Activated CD4-positive, alpha-beta T cell treated with anti-CD3 and anti-CD28 coated beads for 48 hours (primary cell): ENCODE data around the gene RAPGEF4.

Experiments
- DNase-seq: peaks from one replicate; pipeline ENCODE4 v3.0.0-alpha.2; 2020

RAPGEF4 gene

DNA sequence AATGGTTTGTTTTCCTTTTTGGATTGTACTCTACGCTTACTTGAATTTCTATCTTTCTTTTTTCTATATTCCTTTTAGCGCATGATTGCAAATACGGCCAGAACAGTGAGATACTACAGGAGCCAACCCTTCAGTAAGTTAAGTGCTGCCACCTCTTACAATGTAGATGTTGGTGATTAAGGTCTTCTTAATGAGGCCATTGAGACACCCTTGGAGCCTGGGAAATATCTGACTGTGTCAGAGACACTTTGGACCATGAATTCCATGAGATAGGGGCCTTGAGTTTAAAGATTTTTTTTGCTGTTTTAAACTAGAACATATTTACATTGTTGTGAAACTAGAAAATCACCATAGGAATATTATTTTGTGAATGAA is 312.9 kb downstream of the RAPGEF4 start:
- no peak for DNase-seq

DNA sequence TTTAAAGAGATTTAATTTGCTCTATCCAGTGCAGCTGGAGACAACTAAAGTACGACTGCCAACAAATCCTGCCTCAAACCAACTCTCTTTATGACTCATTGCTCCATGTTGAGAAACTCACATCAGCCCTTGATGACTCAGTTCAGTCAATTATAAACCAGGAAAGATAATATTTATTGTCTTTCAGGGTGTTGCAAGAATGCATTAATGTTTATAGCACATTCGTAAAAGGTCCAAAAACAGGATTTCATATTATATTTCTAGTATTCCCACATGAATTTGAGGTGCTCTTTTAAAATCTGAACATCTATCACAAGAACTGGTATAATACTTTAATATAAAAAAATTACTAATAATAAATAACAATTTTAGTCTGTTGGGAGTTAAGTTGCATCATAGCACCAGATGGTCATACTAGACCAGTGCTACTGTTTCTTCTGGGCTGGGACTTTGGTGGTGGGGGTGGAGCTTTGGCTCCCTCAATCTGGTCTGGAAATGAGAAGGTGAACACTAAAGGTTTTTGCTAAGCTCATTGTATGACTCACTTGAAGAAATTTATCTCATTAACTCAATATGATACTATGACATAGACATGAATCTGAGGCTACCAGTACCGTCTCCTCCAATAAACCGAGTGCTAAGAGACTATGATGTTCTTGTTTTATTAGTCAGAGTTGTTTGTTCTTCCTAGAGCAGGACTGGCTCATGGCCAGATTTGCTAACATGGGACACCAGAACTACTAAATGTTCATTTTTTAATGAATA is 313.4 kb downstream of the RAPGEF4 start:
- DNase-seq = peak; percentile 58

DNA sequence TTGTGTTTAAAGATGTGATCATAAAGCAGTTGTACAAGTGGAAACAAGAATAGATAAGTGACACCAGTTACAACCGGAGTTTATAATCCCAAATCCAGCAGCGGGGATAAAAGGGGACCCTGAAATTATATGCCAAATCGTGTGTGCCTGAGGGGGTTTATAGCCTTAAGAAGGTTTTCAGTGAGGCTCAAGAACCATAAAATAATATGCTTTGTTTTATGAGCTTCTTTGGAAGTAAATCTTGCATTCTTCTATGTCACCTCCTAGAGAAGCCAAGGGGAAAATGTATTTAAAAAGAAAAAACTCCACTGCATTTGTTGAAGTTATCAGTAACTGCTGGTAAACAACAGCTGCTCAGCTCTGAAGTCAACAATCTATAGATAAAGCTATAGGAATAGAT is 314.2 kb downstream of the RAPGEF4 start:
- DNase-seq = no peak

DNA sequence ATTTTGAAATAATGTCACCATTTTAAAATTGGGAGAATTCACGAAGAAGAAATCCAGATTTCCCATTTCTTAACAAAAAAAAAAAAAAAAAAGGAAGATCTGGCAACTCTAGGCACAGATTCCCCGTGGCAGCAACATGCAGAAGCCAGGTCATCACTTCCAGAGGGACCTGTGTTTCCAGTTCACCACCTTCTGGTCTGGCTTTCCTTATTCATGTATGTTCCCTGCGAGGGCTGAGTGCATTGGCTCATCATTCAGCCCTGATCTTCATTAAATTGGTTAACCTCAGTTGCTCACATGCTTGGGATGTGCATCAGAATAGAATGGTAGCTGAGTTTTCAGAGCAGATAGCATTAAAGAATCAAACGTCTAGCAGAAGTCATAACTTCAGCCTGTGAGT is 315.0 kb downstream of the RAPGEF4 start:
- no peak for DNase-seq

DNA sequence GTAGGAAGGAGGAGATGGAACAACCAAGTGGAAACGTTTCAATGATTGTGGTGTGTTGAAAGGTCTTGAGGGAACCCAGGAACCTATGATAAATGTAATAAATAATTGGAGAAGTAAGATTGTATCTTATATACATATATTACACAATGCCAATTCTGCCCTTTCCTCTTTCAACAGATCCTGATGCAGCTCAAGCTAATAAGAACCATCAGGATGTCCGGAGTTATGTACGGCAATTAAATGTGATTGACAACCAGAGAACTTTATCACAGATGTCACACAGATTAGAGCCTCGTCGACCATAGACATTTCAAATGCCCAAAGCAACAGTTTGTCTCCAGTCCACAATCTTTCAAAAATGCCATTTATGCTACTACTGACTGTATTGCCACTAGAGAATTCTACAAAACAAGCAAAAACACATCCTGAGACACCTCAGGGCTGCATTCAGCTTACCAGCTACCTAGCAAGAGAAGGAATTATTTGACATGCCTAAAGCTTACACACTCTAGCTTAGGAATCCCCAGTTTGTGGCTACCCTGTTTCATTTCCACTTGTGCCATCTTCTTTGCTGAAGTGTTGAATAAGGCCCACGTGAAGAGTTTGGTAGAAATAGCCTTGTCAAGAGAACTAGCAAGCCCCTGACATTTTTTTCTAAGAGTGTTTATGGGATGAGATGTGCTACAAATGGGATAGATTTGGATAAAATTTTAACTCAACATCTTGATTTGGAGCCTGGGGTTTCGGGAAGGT is 316.0 kb downstream of the RAPGEF4 start:
- no peak for DNase-seq

DNA sequence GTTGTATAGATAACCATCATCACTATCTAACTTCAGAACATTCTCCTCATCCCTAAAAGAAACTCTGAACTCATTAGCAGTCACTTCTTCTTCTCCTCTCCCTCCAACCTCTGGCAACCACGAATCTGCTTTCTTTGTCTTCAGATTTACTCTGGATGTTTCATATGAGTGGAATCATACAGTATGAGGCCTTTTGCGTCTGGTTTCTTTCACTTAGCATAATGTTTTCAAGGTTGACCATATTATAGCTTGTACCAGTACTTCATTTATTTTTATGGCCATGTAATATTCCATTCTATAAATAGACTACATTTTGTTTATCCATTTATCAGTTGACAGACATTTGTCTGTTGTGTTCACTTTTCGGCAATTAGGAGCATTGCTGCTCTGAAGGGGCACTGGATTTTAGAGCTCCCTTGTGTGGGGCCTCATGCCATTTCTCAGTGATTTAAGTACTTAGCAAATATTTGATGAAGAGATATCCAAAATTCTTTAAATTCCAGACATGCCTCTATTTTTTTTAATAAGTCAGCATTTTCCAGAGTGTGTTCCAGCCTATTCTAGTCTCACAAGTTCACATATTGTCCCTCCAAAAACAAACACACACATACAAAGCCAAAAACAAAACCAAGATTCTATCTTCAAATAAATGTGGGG is 317.5 kb downstream of the RAPGEF4 start:
- no peak for DNase-seq

DNA sequence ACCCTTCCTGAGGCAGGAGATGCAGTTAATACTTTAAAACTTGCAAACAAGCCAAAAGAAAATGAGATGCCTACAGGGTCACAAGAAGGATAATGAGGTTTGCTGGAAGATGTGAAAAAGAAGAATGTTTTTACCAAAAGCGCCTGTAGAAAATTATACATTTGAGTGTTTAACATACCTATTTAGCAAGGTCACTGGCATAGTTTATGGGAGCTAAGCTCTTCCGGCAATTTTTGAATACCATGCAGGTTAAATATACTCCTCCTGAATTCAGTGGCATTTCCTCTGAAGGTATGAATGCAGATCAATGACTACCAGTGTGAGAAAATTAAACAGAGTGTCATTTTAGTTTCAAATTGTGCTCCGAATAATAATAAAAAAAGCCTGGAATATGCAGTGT is 318.8 kb downstream of the RAPGEF4 start:
- no peak for DNase-seq

DNA sequence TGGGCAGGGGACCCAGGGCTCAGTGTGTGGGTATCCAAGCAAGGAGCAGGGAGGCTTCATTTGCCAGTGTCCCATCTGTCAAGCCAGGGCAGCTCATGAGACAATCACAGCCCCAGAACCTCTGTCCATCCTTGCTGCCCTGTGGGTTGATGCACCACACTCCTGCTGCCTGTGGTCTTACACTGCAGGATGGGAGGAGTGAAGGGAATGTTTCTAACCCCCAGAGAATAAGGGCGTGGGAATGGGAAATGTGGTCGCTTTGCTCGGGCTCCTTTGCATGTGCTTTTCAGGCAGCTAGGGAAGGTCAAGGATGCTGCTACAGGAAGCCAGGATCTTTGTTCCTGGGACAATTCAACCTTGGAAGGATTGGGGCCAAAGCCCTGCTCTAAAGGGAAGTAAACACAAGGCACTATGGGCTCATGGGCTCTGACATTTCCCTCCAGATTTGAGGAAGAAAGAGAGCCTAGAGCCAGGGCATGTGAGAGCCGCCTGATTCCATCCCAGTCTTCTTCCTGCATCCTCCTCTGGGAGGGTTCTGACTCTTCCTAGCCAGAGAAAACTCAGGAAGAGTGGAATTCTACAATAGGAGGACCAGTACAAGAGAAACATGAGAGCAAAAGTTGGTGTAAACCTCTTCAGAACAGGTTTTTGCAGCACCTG is 321.2 kb downstream of the RAPGEF4 start:
- no peak for DNase-seq

DNA sequence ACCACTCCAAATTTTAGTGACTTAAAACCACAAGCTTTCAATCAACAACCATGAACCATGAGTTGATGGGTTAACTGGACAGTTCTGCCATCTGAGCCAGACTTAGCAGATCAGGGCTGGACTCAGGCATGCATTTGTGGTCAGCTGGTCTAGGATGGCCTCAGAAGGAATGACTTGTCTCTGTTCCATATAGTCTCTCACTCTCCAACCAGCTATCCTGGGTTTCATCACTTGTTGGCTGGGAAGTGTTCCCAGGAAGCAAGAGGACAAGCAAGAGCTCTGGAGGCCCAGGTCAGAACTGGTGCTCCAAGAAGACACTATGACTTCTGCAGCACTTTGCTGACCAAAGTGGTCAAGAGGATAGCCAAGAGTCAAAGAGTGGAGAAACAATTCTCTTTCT is 322.5 kb downstream of the RAPGEF4 start:
- no peak for DNase-seq

DNA sequence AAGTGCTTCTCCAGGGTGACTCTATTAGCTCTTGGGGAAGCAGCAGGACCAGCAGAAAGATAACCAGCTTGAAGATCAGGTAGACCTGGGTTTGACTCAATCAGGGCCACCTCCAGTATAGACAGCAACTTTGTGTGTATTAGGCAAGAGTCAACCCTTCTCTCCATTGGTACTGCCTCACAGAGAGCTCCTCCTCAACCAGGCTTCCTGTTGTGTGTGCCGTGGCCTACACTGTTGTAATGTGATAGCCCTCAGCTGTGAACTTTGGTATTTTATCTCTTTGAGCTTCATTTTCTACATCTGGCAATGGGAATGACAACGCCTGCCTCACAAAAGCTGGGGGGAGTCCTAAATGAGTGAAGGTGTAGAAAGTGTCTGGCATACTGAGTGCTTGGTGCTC is 323.0 kb downstream of the RAPGEF4 start:
- no peak for DNase-seq

DNA sequence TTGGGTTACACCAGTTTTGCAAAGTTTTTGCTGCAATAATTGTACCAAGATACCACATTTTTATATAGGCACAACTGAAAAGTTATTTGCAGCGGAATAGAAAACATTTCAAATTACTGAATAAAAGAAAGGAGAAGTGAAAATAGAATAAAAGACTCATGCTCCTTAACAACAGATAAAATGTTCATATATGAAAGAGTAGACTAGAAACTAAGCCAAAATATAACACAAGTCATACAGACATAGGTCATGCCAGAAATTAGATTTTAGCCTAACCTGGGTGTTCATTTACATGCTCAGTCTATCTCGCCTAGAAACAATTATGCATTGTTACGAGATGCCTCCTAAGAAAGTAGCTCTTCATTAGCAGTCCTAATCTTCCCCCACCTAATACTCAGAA is 323.6 kb downstream of the RAPGEF4 start:
- DNase-seq = no peak

DNA sequence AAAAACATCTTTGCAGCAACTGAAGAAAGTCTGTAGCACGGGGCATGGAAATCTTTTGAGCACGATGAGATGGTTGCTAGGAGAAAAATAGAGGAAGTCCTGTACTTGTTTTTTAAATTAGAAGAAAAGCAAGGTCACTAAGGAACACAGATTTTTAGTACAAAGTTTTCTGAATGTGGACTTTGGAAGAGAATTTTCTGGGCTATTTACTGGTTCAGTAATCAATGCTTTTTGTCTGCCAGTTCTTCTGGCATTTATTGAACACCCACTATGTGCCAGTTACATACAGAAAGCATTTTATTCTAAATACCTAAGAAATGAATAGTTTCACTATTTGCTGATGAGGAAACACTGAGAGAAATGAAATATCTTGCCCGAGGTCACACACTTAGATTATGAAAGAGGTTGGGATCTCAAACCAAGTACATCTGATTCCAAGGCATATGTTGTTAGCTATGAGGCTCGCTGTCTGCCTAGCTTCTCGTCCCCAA is 324.4 kb downstream of the RAPGEF4 start:
- no peak for DNase-seq

DNA sequence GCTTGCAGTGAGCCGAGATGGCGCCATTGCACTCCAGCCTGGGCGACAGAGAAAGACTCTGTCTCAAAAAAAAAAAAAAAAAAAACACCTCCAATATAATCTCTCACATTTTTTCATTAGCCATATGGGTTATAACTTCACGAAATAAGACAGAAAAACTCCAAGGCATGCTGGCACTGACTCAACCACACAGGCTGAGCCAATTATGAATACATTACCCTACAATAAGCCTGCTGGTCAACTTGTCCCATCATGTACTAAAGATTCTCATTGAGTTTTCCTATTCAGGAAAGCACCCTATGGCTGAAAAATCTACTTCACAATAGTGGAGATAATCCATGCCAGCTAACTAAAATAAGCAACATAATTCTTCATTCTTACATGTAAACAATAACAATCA is 327.2 kb downstream of the RAPGEF4 start:
- no peak for DNase-seq

DNA sequence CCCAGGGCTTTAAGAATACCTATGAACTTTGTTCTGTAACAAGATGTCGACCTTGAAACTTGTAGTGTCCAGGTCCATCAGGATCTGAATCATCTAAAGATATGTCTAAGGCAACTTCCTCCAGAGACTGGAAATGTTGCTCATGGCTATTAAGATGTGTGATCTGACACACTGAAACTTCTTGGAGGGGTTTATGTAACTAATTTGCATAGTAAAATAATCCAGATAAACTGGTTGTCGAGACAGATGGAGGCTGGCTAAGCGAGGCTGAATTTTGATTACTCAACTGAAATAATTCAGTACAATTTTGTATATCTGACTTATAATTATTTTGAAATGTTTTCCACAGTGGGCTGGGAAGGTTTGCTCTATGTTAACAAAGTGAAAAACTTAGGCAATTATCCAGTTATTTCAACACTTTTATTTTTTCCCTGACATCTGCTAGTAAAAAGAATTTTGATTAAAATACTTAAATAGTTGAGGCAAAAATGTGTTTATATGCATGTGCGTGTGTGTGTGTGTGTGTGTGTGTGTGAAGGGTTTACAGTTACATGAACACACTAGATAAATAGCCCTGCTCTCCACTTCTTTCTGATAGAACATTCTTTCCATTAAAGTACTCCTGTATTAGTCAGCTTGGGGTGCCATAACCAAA is 328.6 kb downstream of the RAPGEF4 start:
- DNase-seq = no peak

DNA sequence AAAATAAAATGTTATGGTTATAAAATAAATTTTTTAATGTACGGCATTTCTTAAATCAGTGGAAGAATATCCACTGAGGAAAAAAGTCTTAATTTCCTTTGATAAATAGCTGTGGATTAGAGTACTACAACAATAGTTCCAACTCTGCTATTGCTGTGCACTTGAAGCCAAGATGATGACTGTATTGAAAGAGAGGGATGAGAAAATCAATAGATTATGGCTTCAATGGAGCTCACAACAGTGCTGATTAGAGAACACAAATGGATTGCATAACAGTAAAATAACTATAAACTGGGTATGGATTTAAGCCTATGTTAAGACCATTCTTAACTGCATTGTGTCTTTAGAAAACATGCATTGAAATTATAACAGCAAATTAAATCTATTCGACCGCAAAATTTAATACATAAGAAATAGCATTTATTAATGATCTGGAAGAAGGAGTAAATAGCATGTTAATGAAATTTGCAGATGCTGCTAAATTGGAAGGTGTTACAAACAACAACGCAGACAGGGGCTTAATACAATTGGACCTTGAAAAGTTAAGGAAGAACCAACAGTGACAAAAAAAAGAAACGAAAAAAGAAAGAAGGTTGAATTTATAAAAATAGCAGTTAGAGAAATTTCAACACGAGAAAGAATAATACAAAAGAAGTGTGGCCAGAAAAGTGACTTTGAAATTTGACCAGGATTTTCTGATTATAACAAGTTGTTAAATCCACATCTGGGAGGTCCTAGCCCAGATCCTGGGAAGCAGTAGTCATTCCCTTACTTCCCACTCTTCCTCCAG is 331.4 kb downstream of the RAPGEF4 start:
- DNase-seq = no peak

DNA sequence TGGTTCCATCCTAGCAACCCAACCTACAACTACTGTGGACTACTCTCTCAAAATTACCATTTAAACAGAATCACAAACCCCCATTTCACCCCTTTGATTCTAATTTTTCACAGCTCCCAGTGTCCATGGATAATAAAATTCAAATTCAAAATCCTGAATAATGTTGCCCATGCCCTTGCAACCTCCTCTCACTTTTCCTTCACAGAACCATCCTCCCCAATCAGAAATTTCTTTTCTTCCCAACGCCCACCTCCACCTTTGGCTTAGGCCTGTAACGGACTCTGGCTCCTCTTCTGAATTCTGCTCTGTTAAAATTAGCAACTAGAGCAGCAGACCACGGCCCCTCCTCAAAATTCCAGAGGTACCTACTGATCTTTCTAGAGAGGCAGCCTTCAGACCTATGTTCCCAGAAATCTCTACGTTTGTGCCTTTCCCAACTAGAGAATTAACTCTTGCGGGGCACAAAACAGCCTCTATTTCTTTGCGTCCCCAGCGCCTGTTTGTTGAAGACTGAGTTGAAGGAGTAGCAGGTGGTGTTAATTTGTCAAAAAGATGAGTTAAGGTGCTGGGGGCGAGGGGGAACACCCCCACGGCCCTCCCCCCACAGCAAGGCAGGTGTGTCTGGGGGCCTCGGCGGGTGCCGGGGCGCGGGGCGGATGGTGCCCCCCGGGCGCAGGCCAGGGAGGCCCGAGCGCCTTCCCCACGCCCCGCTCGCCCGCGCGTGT is 339.6 kb downstream of the RAPGEF4 start:
- no peak for DNase-seq

DNA sequence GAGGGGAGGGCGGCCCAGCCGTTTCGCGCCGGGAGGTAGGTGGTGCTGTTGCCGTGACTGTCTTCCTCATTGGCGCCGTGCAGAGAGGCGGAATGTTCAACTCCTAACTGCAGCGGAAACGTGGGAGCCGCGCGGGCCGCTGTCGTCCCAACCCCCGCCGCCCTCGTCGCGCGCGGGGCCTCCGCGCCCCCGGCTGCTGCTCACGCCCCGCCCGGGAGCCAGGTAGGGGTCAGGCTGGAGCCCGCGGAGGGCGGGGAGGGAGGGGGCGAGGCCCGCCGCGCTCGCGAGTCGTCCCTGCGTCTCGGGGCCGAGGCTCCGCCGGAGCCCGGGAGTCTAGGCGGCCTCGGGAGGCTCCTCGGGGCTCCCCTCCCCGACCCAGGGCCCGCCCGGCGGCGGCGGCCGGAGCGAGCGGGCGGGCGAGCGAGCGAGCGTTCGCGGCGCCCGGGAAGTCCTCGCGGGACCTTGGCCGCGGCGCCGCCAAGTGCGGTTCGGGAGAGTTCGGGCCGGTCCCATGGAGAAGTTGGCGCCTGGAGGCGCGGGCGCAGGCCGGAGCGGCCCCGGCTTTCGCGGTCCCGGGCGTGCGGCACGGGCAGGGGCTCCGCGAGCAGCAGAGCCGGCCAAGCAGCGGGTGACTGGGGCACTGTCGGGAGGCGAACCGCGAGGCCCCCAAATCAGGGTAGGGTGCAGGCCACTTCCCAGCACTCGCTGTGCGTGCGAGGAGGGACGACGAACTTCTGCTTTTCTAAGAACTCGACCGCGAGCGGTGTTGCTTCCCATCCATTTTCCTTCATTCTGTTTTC is 340.3 kb downstream of the RAPGEF4 start, which contains the start of gene MAP3K20:
Gene MAP3K20 (plus strand): TSS at position 66 of the 800 bp plus-strand sequence. CDS start 15,186 bp downstream, outside the sequence.
- DNase-seq = peak; percentile 53

DNA sequence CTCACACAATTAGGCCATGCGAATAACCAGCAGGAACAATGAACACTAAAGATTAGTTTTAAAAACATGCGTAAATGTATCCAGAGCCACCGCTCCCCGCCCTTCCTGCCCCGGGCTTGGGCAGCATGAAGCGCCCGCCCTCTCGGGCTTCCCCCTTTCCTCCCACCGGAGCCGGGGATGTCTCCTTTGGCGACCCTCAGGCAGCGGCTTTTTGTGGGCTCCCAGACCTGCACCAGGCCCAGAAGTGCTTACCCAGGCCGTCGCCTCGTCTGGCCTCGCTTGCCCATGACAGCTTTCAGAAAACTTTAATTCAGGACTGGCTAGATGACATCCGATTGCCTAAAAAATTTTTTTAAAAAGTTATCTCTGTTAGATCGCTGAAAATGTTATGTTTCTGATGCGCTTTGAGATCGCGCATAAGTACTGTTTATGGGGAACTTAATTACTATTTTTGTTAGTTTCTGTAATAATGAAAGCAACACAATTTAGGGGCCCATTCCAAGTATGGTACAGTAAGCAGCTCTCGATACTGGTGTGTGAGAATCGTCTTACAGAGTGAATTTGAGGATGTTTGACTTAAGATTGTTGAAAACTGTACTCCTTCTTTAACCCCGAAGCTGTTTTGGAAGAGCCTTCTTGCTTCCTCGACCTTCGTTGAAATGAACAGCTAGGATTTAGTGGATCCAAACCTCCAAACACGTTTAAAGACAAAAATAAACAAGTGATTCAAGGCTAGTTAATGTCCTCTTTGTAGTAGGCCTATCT is 341.1 kb downstream of the RAPGEF4 start:
- no peak for DNase-seq

DNA sequence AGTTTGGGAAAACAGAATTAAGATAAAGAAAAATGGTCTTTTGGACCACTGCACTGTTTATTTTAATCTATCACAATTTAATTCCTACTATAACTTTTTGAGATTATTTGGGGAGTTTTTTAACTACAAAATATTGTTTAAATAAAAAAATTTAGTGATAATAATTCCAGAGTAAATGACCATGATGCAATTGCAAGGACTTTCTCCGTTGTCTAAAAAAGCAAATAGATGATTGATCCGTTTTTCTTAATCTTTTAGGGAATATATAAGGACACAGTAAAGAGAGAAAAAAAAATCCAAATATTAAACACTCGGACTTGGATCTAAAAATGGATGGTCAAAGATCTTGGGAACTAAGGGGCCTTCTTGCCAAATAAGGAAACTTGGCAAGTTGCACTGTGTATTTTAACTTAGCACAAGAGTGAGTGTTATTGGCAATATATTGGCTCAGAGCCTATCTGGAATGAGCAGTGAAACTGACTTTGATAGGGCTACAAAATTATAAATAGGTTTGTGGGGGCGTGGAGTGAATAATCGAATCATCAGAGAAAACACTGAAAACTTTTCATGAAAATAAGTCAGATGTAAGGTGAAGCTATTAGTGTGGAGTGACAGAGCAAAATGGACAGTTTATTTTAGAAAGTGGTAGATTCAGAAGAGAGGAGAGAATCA is 342.0 kb downstream of the RAPGEF4 start:
- no peak for DNase-seq
